H1 (cell line): Measurements from ENCODE around the gene NXPH4.

Experiments
- CTCF ChIP-seq, 3 experiments: IDR thresholded peaks; 1 replicate in 2 of 3; 2 replicates in 1 of 3; pipeline versions ENCODE4 v1.5.1 to v1.6.1; 2011; ENCODE audit warnings: low read length in 3 of 3, mild to moderate bottlenecking in 3 of 3, inconsistent platforms in 2 of 3, low read depth in 1 of 3, moderate library complexity in 1 of 3; ENCODE audit not compliant: insufficient read depth in 1 of 3; ENCODE audit errors: control extremely low read depth in 1 of 3
- EP300 ChIP-seq, 2 experiments: IDR thresholded peaks; 1 replicate in 1 of 2; 2 replicates in 1 of 2; pipeline ENCODE4 v1.6.1; 2011 to 2012; ENCODE audit warnings: low read depth in 2 of 2, low read length in 2 of 2, mild to moderate bottlenecking in 2 of 2, borderline replicate concordance in 1 of 2, inconsistent platforms in 1 of 2, moderate library complexity in 1 of 2
- JUND ChIP-seq: IDR thresholded peaks from 2 replicates; pipeline ENCODE4 v1.6.1; 2011; ENCODE audit warnings: mild to moderate bottlenecking, improper control_type of control experiment, low read length
- KDM5A ChIP-seq: fragments of 200-600 bp; IDR thresholded peaks from 2 replicates; pipeline ENCODE4 v1.7.1; 2012; ENCODE audit warnings: mild to moderate bottlenecking, low read length, inconsistent platforms, mixed read lengths
- MAX ChIP-seq: IDR thresholded peaks from 2 replicates; pipeline ENCODE4 v1.6.1; 2012; ENCODE audit warnings: inconsistent platforms
- RAD21 ChIP-seq, 2 experiments: IDR thresholded peaks in 1 of 2; conservative IDR thresholded peaks in 1 of 2; 2 replicates each; pipeline ENCODE4 v1.6.1; 2011; ENCODE audit warnings: low read depth in 2 of 2, low read length in 2 of 2, improper control_type of control experiment in 1 of 2, inconsistent platforms in 1 of 2, mild to moderate bottlenecking in 1 of 2, moderate library complexity in 1 of 2
- SIN3A ChIP-seq, 2 experiments: IDR thresholded peaks in 1 of 2; conservative IDR thresholded peaks in 1 of 2; 2 replicates each; pipeline ENCODE4 v1.6.1; 2011 to 2012; ENCODE audit warnings: low read length in 2 of 2, improper control_type of control experiment in 1 of 2, low read depth in 1 of 2, mild to moderate bottlenecking in 1 of 2
- SUZ12 ChIP-seq: fragments of 200-600 bp; sonication (generic); IDR thresholded peaks from 2 replicates; pipeline ENCODE4 v1.6.1; 2012; ENCODE audit warnings: mild to moderate bottlenecking, inconsistent platforms, low read length, moderate library complexity, mixed read lengths
- TCF12 ChIP-seq: IDR thresholded peaks from 2 replicates; pipeline ENCODE4 v1.6.1; 2011; ENCODE audit warnings: low read depth, mild to moderate bottlenecking, low read length

DNA sequence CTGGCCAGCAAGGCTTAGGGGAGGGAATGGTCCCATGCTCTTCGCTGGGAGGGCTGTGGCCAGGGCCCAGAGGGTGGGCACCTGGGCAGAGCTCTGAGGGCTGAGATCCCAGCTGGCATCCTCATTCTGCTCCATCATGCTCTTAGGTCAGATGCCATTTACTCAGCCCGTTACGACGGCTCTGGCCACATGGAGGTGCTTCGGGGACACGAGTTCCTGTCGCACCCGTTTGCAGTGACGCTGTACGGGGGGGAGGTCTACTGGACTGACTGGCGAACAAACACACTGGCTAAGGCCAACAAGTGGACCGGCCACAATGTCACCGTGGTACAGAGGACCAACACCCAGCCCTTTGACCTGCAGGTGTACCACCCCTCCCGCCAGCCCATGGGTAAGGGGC lies 38.4 kb upstream of the NXPH4 start:
- TF ChIP-seq CTCF (IDR thresholded peaks at IDR 0.05; ENCODE audit: control extremely low read depth in 1 of 3, insufficient read depth in 1 of 3, low read depth in 1 of 3, low read length in 3 of 3), result no peak
- TF ChIP-seq JUND, result no peak
- no peak for TF ChIP-seq SUZ12
- no peak for TF ChIP-seq MAX
- TF ChIP-seq KDM5A, result no peak
- TF ChIP-seq RAD21 (IDR thresholded peaks at IDR 0.05 in 1 of 2, conservative IDR thresholded peaks at IDR 0.05 in 1 of 2; ENCODE audit: low read depth in 2 of 2, low read length in 2 of 2), result no peak
- TF ChIP-seq SIN3A (conservative IDR thresholded peaks at IDR 0.05 in 1 of 2, IDR thresholded peaks at IDR 0.05 in 1 of 2; ENCODE audit: low read depth in 1 of 2, low read length in 2 of 2), result no peak
- no peak for TF ChIP-seq TCF12
- TF ChIP-seq EP300 (IDR thresholded peaks at IDR 0.05; ENCODE audit: borderline replicate concordance in 1 of 2, low read depth in 2 of 2, low read length in 2 of 2), result no peak
